Erythroblast (primary cell): ENCODE measurements around the gene DSC2.

Source experiments
- DNase-seq, 2 experiments: peaks; one replicate each; lab custom pipeline; 2025; lab: John Stamatoyannopoulos, UW
- GATA1 ChIP-seq: IDR thresholded peaks from 2 replicates; pipeline ENCODE4 v1.6.1; 2011; ENCODE audit warnings: low read depth, mild to moderate bottlenecking, control low read depth, low read length, moderate library complexity
- POLR2A ChIP-seq: IDR thresholded peaks from 2 replicates; pipeline ENCODE4 v1.6.1; 2011; ENCODE audit warnings: mild to moderate bottlenecking, low read length

DSC2 gene

GRCh38 chr18:31072175-31072574 is 30.0 kb downstream of the DSC2 start:
- DNase-seq: no peak
- TF ChIP-seq POLR2A (no peak), GATA1 (no peak)

- TF ChIP-seq POLR2A (no peak), GATA1 (no peak)
Observed at GRCh38 chr18:31070206-31070605, 32.0 kb downstream of the DSC2 start.

GRCh38 chr18:31066266-31066665 is 36.0 kb downstream of the DSC2 start:
- DNase-seq: no peak
- TF ChIP-seq POLR2A: no peak
- TF ChIP-seq GATA1: no peak

More at GRCh38 chr18:31070206-31070605, 32.0 kb downstream of the DSC2 start:
- no peak for DNase-seq

- TF ChIP-seq GATA1 (no peak), POLR2A (no peak)
- DNase-seq: no peak
Observed at GRCh38 chr18:31065036-31065773, 37.0 kb downstream of the DSC2 start.

- DNase-seq: no peak
- TF ChIP-seq GATA1 (no peak), POLR2A (no peak)
Observed at GRCh38 chr18:31064130-31064529, 38.1 kb downstream of the DSC2 start.

- DNase-seq: no peak
- TF ChIP-seq GATA1 (no peak), POLR2A (no peak)
Observed at GRCh38 chr18:31061945-31062344, 40.3 kb downstream of the DSC2 start.

GRCh38 chr18:31058897-31059296 is 43.3 kb downstream of the DSC2 start:
- TF ChIP-seq GATA1: no peak
- DNase-seq: no peak

- DNase-seq: no peak
- no peak for TF ChIP-seq GATA1
Observed at GRCh38 chr18:31057917-31058316, 44.3 kb downstream of the DSC2 start.

GRCh38 chr18:31057051-31057450 is 45.2 kb downstream of the DSC2 start:
- no peak for DNase-seq
- no peak for TF ChIP-seq GATA1
- no peak for TF ChIP-seq POLR2A

GRCh38 chr18:31056296-31056695 is 45.9 kb downstream of the DSC2 start:
- DNase-seq: no peak
- no peak for TF ChIP-seq POLR2A
- no peak for TF ChIP-seq GATA1

GRCh38 chr18:31050635-31051034 is 51.6 kb downstream of the DSC2 start:
- TF ChIP-seq POLR2A (no peak), GATA1 (no peak)
- no peak for DNase-seq

- TF ChIP-seq POLR2A (no peak), GATA1 (no peak)
- DNase-seq: peak; percentile 20 to 23
Observed at GRCh38 chr18:31049189-31049588, 53.0 kb downstream of the DSC2 start.

- TF ChIP-seq GATA1: no peak
- TF ChIP-seq POLR2A: no peak
- DNase-seq: no peak
Observed at GRCh38 chr18:31048216-31048615, 54.0 kb downstream of the DSC2 start.

- no peak for DNase-seq
- no peak for TF ChIP-seq POLR2A
- TF ChIP-seq GATA1: no peak
Observed at GRCh38 chr18:31046916-31047315, 55.3 kb downstream of the DSC2 start.

- no peak for DNase-seq
- no peak for TF ChIP-seq GATA1
Observed at GRCh38 chr18:31045599-31045998, 56.6 kb downstream of the DSC2 start.

- no peak for TF ChIP-seq GATA1
- TF ChIP-seq POLR2A: no peak
- DNase-seq: no peak
Observed at GRCh38 chr18:31044926-31045325, 57.3 kb downstream of the DSC2 start.
